Lung microvascular endothelial cell (primary cell): Measurements from ENCODE around the gene CCSER2. TPM values are rescaled to one million over a fixed set of nuclear protein-coding genes. Genes with fewer than 3 reads are reported as not detected.

ENCODE experiments used
- DNase-seq, 2 donors: peaks; one replicate each; pipeline versions ENCODE4 v3.0.0 to v3.0.0-alpha.2; 2010; ENCODE audit warnings: low read depth in 2 of 2
- total RNA-seq: library from RNA; depleted of rRNA; stranded (reverse); fragments of >200 nt; gene quantifications from 2 replicates; pipeline ENCODE4 v1.2.1, GENCODE V29; 2014

CCSER2 gene
- total RNA-seq, 1 donor from 2014 or later, result 14.9 TPM

GRCh38 chr10:84348447-84348846 is 20.1 kb downstream of the CCSER2 start:
- DNase-seq, result no peak

- DNase-seq, result peak; percentile 12 to 76
Measured at GRCh38 chr10:84348860-84349259, 20.5 kb downstream of the CCSER2 start.

GRCh38 chr10:84352251-84352842 is 24.0 kb downstream of the CCSER2 start:
- peak; percentile 50 to 76 for DNase-seq

- DNase-seq, result no peak
Measured at GRCh38 chr10:84353052-84353803, 24.8 kb downstream of the CCSER2 start.

- DNase-seq, result no peak
Measured at GRCh38 chr10:84354623-84355022, 26.2 kb downstream of the CCSER2 start.

- no peak for DNase-seq
Measured at GRCh38 chr10:84355106-84355505, 26.7 kb downstream of the CCSER2 start.

- no peak for DNase-seq
Measured at GRCh38 chr10:84356928-84357327, 28.5 kb downstream of the CCSER2 start.

GRCh38 chr10:84358743-84359142 is 30.4 kb downstream of the CCSER2 start:
- no peak for DNase-seq

- DNase-seq, result peak; percentile 36 to 47
Measured at GRCh38 chr10:84360637-84361365, 32.4 kb downstream of the CCSER2 start.

GRCh38 chr10:84365335-84365881 is 37.0 kb downstream of the CCSER2 start:
- DNase-seq, result no peak

GRCh38 chr10:84366041-84366440 is 37.7 kb downstream of the CCSER2 start:
- no peak for DNase-seq

GRCh38 chr10:84367256-84367655 is 38.9 kb downstream of the CCSER2 start:
- no peak for DNase-seq

- no peak for DNase-seq
Measured at GRCh38 chr10:84368828-84369227, 40.4 kb downstream of the CCSER2 start.

GRCh38 chr10:84370283-84370682 is 41.9 kb downstream of the CCSER2 start:
- DNase-seq, result no peak

- no peak for DNase-seq
Measured at GRCh38 chr10:84371944-84372343, 43.6 kb downstream of the CCSER2 start.

GRCh38 chr10:84373000-84373399 is 44.6 kb downstream of the CCSER2 start:
- DNase-seq, result no peak

- DNase-seq, result no peak
Measured at GRCh38 chr10:84374455-84374854, 46.1 kb downstream of the CCSER2 start.

GRCh38 chr10:84375011-84375410 is 46.6 kb downstream of the CCSER2 start:
- peak; percentile 70 to 81 for DNase-seq

- no peak for DNase-seq
Measured at GRCh38 chr10:84375881-84376280, 47.5 kb downstream of the CCSER2 start.

GRCh38 chr10:84388148-84388547 is 59.8 kb downstream of the CCSER2 start:
- no peak for DNase-seq

GRCh38 chr10:84390364-84390763 is 62.0 kb downstream of the CCSER2 start:
- DNase-seq, result no peak

GRCh38 chr10:84391326-84391725 is 62.9 kb downstream of the CCSER2 start:
- DNase-seq, result no peak
